ENCODE data around the gene EXD3. TPM values are rescaled to one million over a fixed set of nuclear protein-coding genes. Genes with fewer than 3 reads are reported as not detected.
"Not testable (repeated sequence)": the region's sequence is repeated elsewhere in the genome, so short reads cannot be mapped to it uniquely, and the experiment has no call there.

EXD3 gene
- total RNA-seq, 1 donor from 2014 or later, result 8.2 TPM

- intact Hi-C loops (cut with micrococcal nuclease), result no loop called here
Measured at GRCh38 chr9:137383784-137384756, 38.9 kb downstream of the EXD3 start.

GRCh38 chr9:137383081-137383783, 39.7 kb downstream of the EXD3 start:
- intact Hi-C loops (cut with micrococcal nuclease), result no loop called here

GRCh38 chr9:137382444-137383080, 40.4 kb downstream of the EXD3 start:
- intact Hi-C loops (cut with micrococcal nuclease), result no loop called here

- intact Hi-C loops (cut with micrococcal nuclease), result no loop called here
Measured at GRCh38 chr9:137381501-137382443, 41.2 kb downstream of the EXD3 start.

- intact Hi-C loops (cut with micrococcal nuclease), result no loop called here
Measured at GRCh38 chr9:137380606-137381005, 42.4 kb downstream of the EXD3 start.

GRCh38 chr9:137380171-137380570, 42.8 kb downstream of the EXD3 start:
- intact Hi-C loops (cut with micrococcal nuclease), result no loop called here

GRCh38 chr9:137379761-137380161, 43.2 kb downstream of the EXD3 start:
- intact Hi-C loops (cut with micrococcal nuclease), result no loop called here

GRCh38 chr9:137378688-137379410, 44.1 kb downstream of the EXD3 start:
- intact Hi-C loops (cut with micrococcal nuclease), result not testable (repeated sequence)

- intact Hi-C loops (cut with micrococcal nuclease), result no loop called here
Measured at GRCh38 chr9:137376386-137376785, 46.6 kb downstream of the EXD3 start.

- intact Hi-C loops (cut with micrococcal nuclease), result no loop called here
Measured at GRCh38 chr9:137375321-137376058, 47.5 kb downstream of the EXD3 start.

- intact Hi-C loops (cut with micrococcal nuclease), result no loop called here
Measured at GRCh38 chr9:137374131-137374845, 48.7 kb downstream of the EXD3 start.

GRCh38 chr9:137373611-137373980, 49.4 kb downstream of the EXD3 start:
- intact Hi-C loops (cut with micrococcal nuclease), result no loop called here

- intact Hi-C loops (cut with micrococcal nuclease), result no loop called here
Measured at GRCh38 chr9:137372693-137373610, 50.0 kb downstream of the EXD3 start.

GRCh38 chr9:137371946-137372651, 50.9 kb downstream of the EXD3 start:
- intact Hi-C loops (cut with micrococcal nuclease), result no loop called here

- intact Hi-C loops (cut with micrococcal nuclease), result no loop called here
Measured at GRCh38 chr9:137371521-137371941, 51.4 kb downstream of the EXD3 start.

- intact Hi-C loops (cut with micrococcal nuclease), result no loop called here
Measured at GRCh38 chr9:137370865-137371520, 52.0 kb downstream of the EXD3 start.
